WTC11 (cell line): Measurements from ENCODE around the gene SMCO1. TPM values are rescaled to one million over a fixed set of nuclear protein-coding genes. Genes with fewer than 3 reads are reported as not detected.

Experiments used
- ATAC-seq: fragments of 200-7000 bp; cut with Tn5 transposase; 2 replicates; pipeline ENCODE4 v1.10.0; 2021; ENCODE audit warnings: mild to moderate bottlenecking, moderate library complexity
- CTCF ChIA-PET: fragments of 300-600 bp; sonication (Branson Sonifier 250); formaldehyde crosslinking; loops from one replicate; lab custom pipeline; 2021; ENCODE audit warnings: antibody characterized with exemption; lab: Charles Lee
- POLR2A ChIA-PET: fragments of 350-600 bp; sonication (Branson Sonifier 250); formaldehyde crosslinking; loops from one replicate; lab custom pipeline; 2021; ENCODE audit warnings: antibody characterized with exemption; lab: Charles Lee
- DNase-seq: peaks from one replicate; pipeline ENCODE4 v3.0.0; 2021; ENCODE audit warnings: low spot score
- H3K27ac Mint-ChIP-seq: 2 replicates; pipeline ENCODE4 v1.8.0; 2021; ENCODE audit warnings: mixed read lengths
- H3K27me3 Mint-ChIP-seq: 2 replicates; pipeline ENCODE4 v1.8.0; 2021; ENCODE audit warnings: low read depth, mild to moderate bottlenecking, moderate library complexity, mixed read lengths
- H3K36me3 Mint-ChIP-seq: 2 replicates; pipeline ENCODE4 v1.8.0; 2021; ENCODE audit warnings: mixed read lengths
- H3K4me1 Mint-ChIP-seq: 2 replicates; pipeline ENCODE4 v1.8.0; 2022; ENCODE audit warnings: mixed read lengths
- H3K4me3 Mint-ChIP-seq: 2 replicates; pipeline ENCODE4 v1.8.0; 2021; ENCODE audit warnings: mild to moderate bottlenecking, moderate library complexity, mixed read lengths
- H3K9me3 Mint-ChIP-seq: 2 replicates; pipeline ENCODE4 v1.8.0; 2021; ENCODE audit warnings: mixed read lengths
- AFF4 ChIP-seq: sonication (generic); formaldehyde crosslinking; IDR thresholded peaks from 2 replicates; pipeline ENCODE4 v1.8.1; 2023; ENCODE audit warnings: mild to moderate bottlenecking, missing genetic modification reagents, borderline replicate concordance
- ATF2 ChIP-seq: sonication (generic); formaldehyde crosslinking; IDR thresholded peaks from 2 replicates; pipeline ENCODE4 v1.8.1; 2022; ENCODE audit warnings: low read depth, missing genetic modification reagents, borderline replicate concordance
- CDX4 ChIP-seq: fragments of 250-450 bp; sonication (Bioruptor Pico); IDR thresholded peaks from 2 replicates; pipeline ENCODE4 v1.9.0; 2021; ENCODE audit warnings: moderate library complexity, mild to moderate bottlenecking, inconsistent platforms, borderline replicate concordance
- CTCF ChIP-seq: fragments of 200-600 bp; IDR thresholded peaks from 2 replicates; pipeline ENCODE4 v1.8.0; 2022; ENCODE audit warnings: antibody characterized with exemption
- EMX1 ChIP-seq: fragments of 250-450 bp; sonication (Bioruptor Pico); IDR thresholded peaks from 2 replicates; pipeline ENCODE4 v1.8.0; 2021; ENCODE audit warnings: mild to moderate bottlenecking
- ETV6 ChIP-seq: sonication (generic); formaldehyde crosslinking; IDR thresholded peaks from 2 replicates; pipeline ENCODE4 v1.8.1; 2022; ENCODE audit warnings: mild to moderate bottlenecking, missing genetic modification reagents
- FOXJ3 ChIP-seq: sonication (generic); formaldehyde crosslinking; IDR thresholded peaks from 2 replicates; pipeline ENCODE4 v1.9.0; 2021; ENCODE audit warnings: missing genetic modification reagents, mild to moderate bottlenecking, borderline replicate concordance
- FOXP4 ChIP-seq: sonication (generic); formaldehyde crosslinking; IDR thresholded peaks from 2 replicates; pipeline ENCODE4 v1.8.0; 2022; ENCODE audit warnings: mild to moderate bottlenecking, missing genetic modification reagents
- GABPB1 ChIP-seq: sonication (generic); formaldehyde crosslinking; IDR thresholded peaks from 2 replicates; pipeline ENCODE4 v1.8.1; 2023; ENCODE audit warnings: mild to moderate bottlenecking, missing genetic modification reagents
- KAT7 ChIP-seq: sonication (generic); formaldehyde crosslinking; IDR thresholded peaks from 2 replicates; pipeline ENCODE4 v1.8.1; 2023; ENCODE audit warnings: missing genetic modification reagents, mild to moderate bottlenecking, borderline replicate concordance
- NFYB ChIP-seq: sonication (generic); formaldehyde crosslinking; conservative IDR thresholded peaks from 2 replicates; pipeline ENCODE4 v1.8.0; 2022; ENCODE audit warnings: low read depth, missing genetic modification reagents
- NR2C2 ChIP-seq: sonication (generic); formaldehyde crosslinking; IDR thresholded peaks from 2 replicates; pipeline ENCODE4 v1.8.0; 2022; ENCODE audit warnings: mild to moderate bottlenecking, missing genetic modification reagents
- OVOL2 ChIP-seq: fragments of 250-450 bp; sonication (Bioruptor Pico); IDR thresholded peaks from 2 replicates; pipeline ENCODE4 v1.9.0; 2021; ENCODE audit warnings: mild to moderate bottlenecking, borderline replicate concordance
- PREB ChIP-seq: sonication (generic); formaldehyde crosslinking; IDR thresholded peaks from 2 replicates; pipeline ENCODE4 v1.8.1; 2022; ENCODE audit warnings: mild to moderate bottlenecking, missing genetic modification reagents, moderate library complexity, borderline replicate concordance
- RORB ChIP-seq: fragments of 250-450 bp; sonication (Bioruptor Pico); IDR thresholded peaks from 2 replicates; pipeline ENCODE4 v1.9.0; 2021; ENCODE audit warnings: mild to moderate bottlenecking
- SMAD4 ChIP-seq: sonication (generic); formaldehyde crosslinking; IDR thresholded peaks from 2 replicates; pipeline ENCODE4 v1.8.0; 2022; ENCODE audit warnings: mild to moderate bottlenecking, missing genetic modification reagents
- USF1 ChIP-seq: sonication (generic); formaldehyde crosslinking; IDR thresholded peaks from 2 replicates; pipeline ENCODE4 v1.8.0; 2022; ENCODE audit warnings: mild to moderate bottlenecking, missing genetic modification reagents
- ZMAT4 ChIP-seq: fragments of 250-450 bp; sonication (Bioruptor Pico); IDR thresholded peaks from 2 replicates; pipeline ENCODE4 v1.9.0; 2021; ENCODE audit warnings: mild to moderate bottlenecking
- ZNF121 ChIP-seq: sonication (generic); formaldehyde crosslinking; IDR thresholded peaks from 2 replicates; pipeline ENCODE4 v1.8.0; 2023; ENCODE audit warnings: missing genetic modification reagents
- ZNF425 ChIP-seq: fragments of 250-450 bp; sonication (Bioruptor Pico); conservative IDR thresholded peaks from 2 replicates; pipeline ENCODE4 v1.9.0; 2021; ENCODE audit warnings: mild to moderate bottlenecking
- total RNA-seq: library from RNA; stranded (reverse); gene quantifications from 3 replicates; pipeline ENCODE4 v1.2.3, GENCODE V29; 2021

SMCO1 gene
- total RNA-seq, 1 experiment from 2014 or later = not detected

GRCh38 chr3:196555295-196555694 is 40.1 kb upstream of the SMCO1 start:
- H3K9me3 Mint-ChIP-seq = peaks cover 8% of the 10 kb centered on the region
- TF ChIP-seq ATF2 (no peak), NR2C2 (CRISPR knock-in tag) (no peak), ZNF121 (no peak), KAT7 (no peak), ZMAT4 (CRISPR knock-in tag) (no peak), CTCF (no peak), EMX1 (CRISPR knock-in tag) (no peak), AFF4 (CRISPR knock-in tag) (no peak), CDX4 (no peak), RORB (CRISPR knock-in tag) (no peak), USF1 (CRISPR knock-in tag) (no peak), GABPB1 (CRISPR knock-in tag) (no peak), SMAD4 (CRISPR knock-in tag) (no peak), ETV6 (CRISPR knock-in tag) (no peak), FOXJ3 (CRISPR knock-in tag) (no peak), NFYB (no peak), ZNF425 (no peak), FOXP4 (CRISPR knock-in tag) (no peak), OVOL2 (CRISPR knock-in tag) (no peak), PREB (CRISPR knock-in tag) (no peak)
- TF ChIP-seq, all 79 proteins: peak for 0
- CTCF ChIA-PET = interaction anchor here (2.9 kb wide), 1 partner anchor 27 kb away, joined by 10 read pairs; no protein-coding TSS in a partner anchor
- no peak for ATAC-seq
- Mint-ChIP-seq H3K4me3 (no peak overlapping the region), H3K27ac (no peak overlapping the region), H3K36me3 (peaks cover 8% of the 10 kb centered on the region), H3K27me3 (no peaks in the 10 kb centered on the region; the same call in 1 of the 2 replicates), H3K4me1 (no peaks in the 10 kb centered on the region)
- POLR2A ChIA-PET = no interaction called here
- DNase-seq = no peak
